Left renal pelvis (tissue), 4 donors: Measurements from ENCODE around the gene KRTAP19-6. TPM values are rescaled to one million over a fixed set of nuclear protein-coding genes. Genes with fewer than 3 reads are reported as not detected.
"Not testable (repeated sequence)": the region's sequence is repeated elsewhere in the genome, so short reads cannot be mapped to it uniquely, and the experiment has no call there.

Experiments used
- DNase-seq, 4 donors: peaks; one replicate each; pipeline ENCODE4 v3.0.0-alpha.2; 2013; ENCODE audit warnings: low read depth in 4 of 4, low spot score in 3 of 4
- polyA plus RNA-seq, 4 donors: library from polyadenylated mRNA; unstranded; fragments of 120-200 nt; gene quantifications; one replicate each; pipeline ENCODE4 v1.2.1, GENCODE V29; 2013; ENCODE audit not compliant: insufficient read length in 4 of 4

The KRTAP19-6 gene
- polyA plus RNA-seq, result not detected

- no peak for DNase-seq
Observed at GRCh38 chr21:30541764-30542163, at the start of gene KRTAP19-6. KRTAP19-6 (minus strand) TSS chr21:30541864; CDS start chr21:30541833, 31 bp downstream.

- no peak for DNase-seq
Observed at GRCh38 chr21:30590297-30590696, 48.6 kb upstream of the KRTAP19-6 start, which contains the start of gene KRTAP22-2. KRTAP22-2 (minus strand) TSS chr21:30590397.

GRCh38 chr21:30582870-30583269, 41.2 kb upstream of the KRTAP19-6 start:
- DNase-seq, result no peak

- no peak for DNase-seq
Observed at GRCh38 chr21:30580132-30580531, 38.5 kb upstream of the KRTAP19-6 start.

- no peak for DNase-seq
Observed at GRCh38 chr21:30579346-30579745, 37.7 kb upstream of the KRTAP19-6 start.

- no peak for DNase-seq
Observed at GRCh38 chr21:30577766-30578165, 36.1 kb upstream of the KRTAP19-6 start.

- no peak for DNase-seq
Observed at GRCh38 chr21:30567617-30568016, 26.0 kb upstream of the KRTAP19-6 start.

GRCh38 chr21:30563630-30564029, 22.0 kb upstream of the KRTAP19-6 start:
- no peak for DNase-seq

GRCh38 chr21:30563072-30563471, 21.4 kb upstream of the KRTAP19-6 start:
- no peak for DNase-seq

- no peak for DNase-seq
Observed at GRCh38 chr21:30561957-30562356, 20.3 kb upstream of the KRTAP19-6 start.

- DNase-seq, result no peak
Observed at GRCh38 chr21:30561264-30561895, 19.7 kb upstream of the KRTAP19-6 start, which contains the start of gene KRTAP19-7. KRTAP19-7 (minus strand) TSS chr21:30561314; CDS start chr21:30561289, 25 bp downstream.

- DNase-seq, result no peak
Observed at GRCh38 chr21:30555095-30555494, 13.4 kb upstream of the KRTAP19-6 start.

GRCh38 chr21:30552782-30553181, 11.1 kb upstream of the KRTAP19-6 start:
- DNase-seq, result no peak

- DNase-seq, result no peak
Observed at GRCh38 chr21:30518876-30519275, 22.8 kb downstream of the KRTAP19-6 start.

GRCh38 chr21:30515681-30516080, 26.0 kb downstream of the KRTAP19-6 start:
- no peak for DNase-seq

- DNase-seq, result not testable (repeated sequence)
Observed at GRCh38 chr21:30505621-30506205, 36.0 kb downstream of the KRTAP19-6 start.

GRCh38 chr21:30502041-30502440, 39.6 kb downstream of the KRTAP19-6 start, which contains the start of gene KRTAP19-5:
KRTAP19-5 (minus strand) TSS chr21:30502141; CDS start chr21:30502090, 51 bp downstream.
- DNase-seq, result no peak

- no peak for DNase-seq
Observed at GRCh38 chr21:30497065-30497464, 44.6 kb downstream of the KRTAP19-6 start, which contains the start of gene KRTAP19-4. KRTAP19-4 (minus strand) TSS chr21:30497165; CDS start chr21:30497110, 55 bp downstream.

- DNase-seq, result no peak
Observed at GRCh38 chr21:30491963-30492428, 49.7 kb downstream of the KRTAP19-6 start, which contains the start of gene KRTAP19-3. KRTAP19-3 (minus strand) TSS chr21:30492013; CDS start chr21:30491957, 56 bp downstream.
